ENCODE data around the gene VPS52. TPM values are rescaled to one million over a fixed set of nuclear protein-coding genes. Genes with fewer than 3 reads are reported as not detected.
A peak's percentile ranks its signal among the peaks of the same experiment; 100 is the strongest.
"Not testable (repeated sequence)": the region's sequence is repeated elsewhere in the genome, so short reads cannot be mapped to it uniquely, and the experiment has no call there.

Gene VPS52
- polyA plus RNA-seq, 1 donor = 47.3 TPM

DNA sequence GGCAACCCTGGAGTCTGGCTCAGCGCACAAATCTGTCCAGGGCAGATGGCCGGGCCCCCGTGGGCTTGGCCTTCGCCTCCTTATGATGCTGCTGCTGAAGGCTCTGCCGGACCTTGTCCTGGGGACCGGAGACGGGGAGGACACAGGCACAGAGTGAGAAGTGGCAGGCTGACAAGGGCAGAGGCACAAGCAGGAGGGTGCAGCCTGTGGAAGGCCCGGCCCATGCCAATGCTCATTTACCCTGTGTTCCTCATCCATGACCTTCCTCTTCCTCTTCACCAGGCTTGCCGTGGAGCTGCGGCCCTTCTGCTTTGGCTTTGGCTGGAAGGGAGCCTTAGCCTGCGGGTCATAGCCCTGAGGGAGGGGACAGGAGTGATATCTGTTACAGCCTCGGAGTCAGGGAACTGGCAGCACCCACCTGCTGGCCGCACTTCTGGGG lies 7.6 kb upstream of the VPS52 start:
- no peak for DNase-seq

DNA sequence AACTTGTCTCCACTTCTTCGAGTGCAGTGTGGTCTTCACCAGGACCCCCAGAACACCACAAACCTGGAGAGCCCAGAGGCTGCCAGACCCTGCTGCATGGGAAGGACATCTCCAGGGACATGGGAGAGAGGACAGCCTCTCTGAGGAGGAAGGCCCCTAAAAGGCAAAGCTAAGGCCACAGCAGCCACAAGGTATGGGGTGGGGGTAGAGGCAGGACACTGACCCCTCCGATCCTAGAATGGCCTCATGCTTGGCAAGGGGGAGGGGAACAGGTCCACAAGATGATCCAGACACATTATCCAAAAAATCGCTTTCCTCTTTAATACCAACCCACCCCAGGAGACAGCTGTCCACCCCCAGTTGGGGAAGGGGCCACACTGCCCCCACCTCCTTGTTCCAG lies 7.1 kb upstream of the VPS52 start:
- DNase-seq = no peak

DNA sequence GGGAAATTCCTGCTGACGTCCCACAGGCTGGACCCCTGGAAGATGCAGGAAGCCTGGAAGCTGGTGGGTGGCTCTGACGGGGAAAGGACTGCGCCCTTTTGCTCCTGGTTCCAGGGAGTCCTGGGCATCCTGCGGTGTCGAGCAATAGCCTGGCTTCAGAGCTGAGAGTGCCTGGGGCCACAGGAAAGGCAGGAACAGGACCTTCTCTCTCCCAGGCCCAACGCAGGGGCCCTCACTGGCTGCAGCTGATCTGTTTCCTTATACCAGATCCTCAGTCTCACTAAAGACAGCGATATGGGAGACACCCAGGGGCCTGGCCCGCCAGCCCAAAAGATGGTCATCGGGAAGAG lies 6.7 kb upstream of the VPS52 start:
- DNase-seq = no peak

DNA sequence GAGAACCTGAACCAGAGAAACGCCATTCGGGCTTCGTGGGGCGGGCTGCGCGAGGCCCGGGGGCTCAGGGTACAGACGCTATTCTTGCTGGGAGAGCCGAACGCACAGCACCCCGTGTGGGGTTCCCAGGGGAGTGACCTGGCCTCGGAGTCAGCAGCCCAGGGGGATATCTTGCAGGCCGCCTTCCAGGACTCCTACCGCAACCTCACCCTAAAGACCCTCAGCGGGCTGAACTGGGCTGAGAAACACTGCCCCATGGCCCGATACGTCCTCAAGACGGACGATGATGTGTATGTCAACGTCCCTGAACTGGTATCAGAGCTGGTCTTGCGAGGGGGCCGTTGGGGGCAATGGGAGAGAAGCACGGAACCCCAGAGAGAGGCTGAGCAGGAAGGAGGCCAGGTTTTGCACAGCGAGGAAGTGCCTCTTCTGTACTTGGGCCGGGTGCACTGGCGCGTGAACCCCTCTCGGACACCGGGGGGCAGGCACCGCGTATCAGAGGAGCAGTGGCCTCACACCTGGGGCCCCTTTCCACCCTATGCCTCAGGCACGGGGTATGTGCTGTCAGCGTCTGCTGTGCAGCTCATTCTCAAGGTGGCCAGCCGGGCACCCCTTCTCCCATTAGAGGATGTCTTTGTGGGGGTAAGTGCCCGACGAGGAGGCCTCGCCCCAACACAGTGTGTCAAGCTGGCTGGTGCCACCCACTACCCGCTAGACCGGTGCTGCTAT lies 6.2 kb upstream of the VPS52 start:
- DNase-seq = no peak

DNA sequence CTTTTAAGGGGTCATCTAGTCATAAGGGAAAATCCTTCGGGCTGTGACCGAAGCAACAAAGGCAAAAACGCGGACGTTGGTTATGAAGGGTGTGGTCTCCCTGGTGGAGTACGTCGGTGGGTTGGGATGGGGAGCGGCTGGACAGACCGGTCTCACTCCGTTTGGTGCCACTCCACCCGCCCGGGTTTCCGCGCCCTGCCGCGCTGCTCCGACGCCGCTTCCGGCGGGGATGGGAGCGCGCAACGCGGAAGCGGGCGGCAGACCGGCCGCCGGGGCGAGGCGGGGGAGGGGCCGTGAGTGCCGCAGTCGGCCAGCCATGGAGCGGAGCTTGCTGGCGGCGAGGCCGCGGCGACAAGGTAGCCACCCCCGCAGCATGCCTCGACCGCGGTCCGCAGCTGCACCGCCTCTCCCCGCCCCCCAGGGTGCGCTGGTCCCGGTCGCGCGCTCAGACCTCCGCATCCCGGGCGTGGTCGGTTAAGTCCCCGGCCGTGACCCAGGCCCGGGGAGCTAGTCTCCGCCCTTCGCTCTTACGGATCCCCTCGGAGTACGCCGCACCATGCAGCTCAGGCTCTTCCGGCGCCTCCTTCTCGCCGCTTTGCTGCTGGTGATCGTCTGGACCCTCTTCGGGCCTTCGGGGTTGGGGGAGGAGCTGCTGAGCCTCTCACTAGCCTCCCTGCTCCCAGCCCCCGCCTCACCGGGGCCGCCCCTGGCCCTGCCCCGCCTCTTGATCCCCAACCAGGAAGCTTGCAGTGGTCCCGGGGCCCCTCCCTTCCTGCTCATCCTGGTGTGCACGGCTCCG lies 5.4 kb upstream of the VPS52 start, which contains the start of gene B3GALT4:
Gene B3GALT4 (plus strand): TSS at position 260 of the 799 bp plus-strand sequence. CDS start 297 bp downstream, at position 557.
- DNase-seq = peak; percentile 70

DNA sequence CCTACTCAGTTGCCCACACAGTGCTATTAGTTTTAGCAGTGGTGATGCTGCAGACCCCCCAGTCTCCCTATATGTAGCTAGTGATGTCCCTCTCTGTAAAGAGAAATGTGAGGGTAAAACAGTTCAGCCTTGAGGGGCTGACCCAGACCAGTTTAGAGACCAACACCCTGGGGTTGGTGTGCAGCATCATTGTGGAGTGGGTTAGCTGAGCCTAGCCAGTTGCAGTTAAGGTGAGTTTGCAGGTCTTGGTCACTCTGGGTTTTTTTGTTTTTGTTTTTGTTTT lies 4.8 kb upstream of the VPS52 start:
- no peak for DNase-seq

DNA sequence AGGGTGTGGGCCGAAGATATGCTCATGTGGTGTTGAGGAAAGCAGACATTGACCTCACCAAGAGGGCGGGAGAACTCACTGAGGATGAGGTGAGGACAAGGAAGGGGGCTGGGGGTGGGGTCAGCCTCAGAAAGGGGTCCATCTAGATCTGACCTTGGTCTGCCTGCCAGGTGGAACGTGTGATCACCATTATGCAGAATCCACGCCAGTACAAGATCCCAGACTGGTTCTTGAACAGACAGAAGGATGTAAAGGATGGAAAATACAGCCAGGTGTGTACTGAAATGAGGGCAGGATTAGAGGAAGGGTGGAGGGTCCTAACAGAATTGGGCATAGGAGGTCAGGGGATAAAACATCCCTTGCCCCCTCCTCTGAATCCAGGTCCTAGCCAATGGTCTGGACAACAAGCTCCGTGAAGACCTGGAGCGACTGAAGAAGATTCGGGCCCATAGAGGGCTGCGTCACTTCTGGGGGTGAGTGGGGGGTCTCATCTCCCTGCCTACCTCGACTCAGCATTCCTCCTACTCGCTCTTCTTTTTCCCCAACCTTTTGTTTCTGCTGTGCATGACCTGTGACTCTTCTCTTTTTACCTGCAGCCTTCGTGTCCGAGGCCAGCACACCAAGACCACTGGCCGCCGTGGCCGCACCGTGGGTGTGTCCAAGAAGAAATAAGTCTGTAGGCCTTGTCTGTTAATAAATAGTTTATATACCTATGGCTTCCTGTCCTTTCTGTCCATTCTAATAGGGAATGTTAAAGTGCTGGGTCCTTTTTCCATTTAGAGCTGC lies 4.3 kb upstream of the VPS52 start:
- not testable (repeated sequence) for DNase-seq

DNA sequence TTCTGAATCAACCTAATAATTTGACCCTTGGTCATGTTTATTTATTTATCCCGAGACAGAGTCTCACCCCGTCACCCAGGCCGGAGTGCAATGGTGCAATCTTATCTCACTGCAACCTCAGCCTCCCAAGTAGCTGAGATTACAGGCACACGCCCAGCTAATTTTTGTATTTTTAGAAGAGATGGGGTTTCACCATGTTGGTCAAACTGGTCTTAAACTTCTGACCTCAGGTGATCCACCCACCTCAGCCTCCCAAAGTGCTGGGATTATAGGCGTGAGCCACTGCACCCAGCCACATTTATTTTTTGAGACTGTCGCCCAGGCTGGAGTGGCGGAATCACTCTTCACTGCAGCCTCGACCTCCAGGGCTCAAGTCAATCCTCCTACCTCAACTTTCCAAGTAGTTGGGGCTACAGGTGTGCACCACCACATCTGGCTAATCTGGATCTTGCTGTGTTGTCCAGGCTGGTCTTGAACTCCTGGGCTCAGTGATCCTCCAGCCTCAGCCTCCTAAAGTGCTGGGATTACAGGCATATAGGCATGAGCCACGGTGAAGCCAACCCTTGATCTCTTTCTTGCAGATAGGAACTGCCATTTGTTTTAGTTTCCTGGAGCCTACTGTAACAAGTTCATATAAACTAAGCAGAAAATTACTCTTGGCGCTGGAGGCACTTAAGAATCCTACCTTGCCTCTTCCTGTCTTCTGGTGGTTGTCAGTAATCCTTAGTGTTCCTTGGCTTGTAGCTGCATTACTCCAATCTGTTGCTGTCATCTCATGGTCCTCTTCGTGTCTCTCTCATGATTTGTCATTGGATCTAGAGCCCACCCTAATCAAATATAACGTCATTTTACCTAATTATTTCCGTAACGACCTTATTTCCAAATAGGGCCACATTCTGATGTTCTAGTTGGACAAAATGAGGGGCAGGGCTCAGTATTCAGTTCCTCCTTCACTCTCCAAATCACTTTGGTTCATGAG lies 2.5 kb upstream of the VPS52 start:
- no peak for DNase-seq

DNA sequence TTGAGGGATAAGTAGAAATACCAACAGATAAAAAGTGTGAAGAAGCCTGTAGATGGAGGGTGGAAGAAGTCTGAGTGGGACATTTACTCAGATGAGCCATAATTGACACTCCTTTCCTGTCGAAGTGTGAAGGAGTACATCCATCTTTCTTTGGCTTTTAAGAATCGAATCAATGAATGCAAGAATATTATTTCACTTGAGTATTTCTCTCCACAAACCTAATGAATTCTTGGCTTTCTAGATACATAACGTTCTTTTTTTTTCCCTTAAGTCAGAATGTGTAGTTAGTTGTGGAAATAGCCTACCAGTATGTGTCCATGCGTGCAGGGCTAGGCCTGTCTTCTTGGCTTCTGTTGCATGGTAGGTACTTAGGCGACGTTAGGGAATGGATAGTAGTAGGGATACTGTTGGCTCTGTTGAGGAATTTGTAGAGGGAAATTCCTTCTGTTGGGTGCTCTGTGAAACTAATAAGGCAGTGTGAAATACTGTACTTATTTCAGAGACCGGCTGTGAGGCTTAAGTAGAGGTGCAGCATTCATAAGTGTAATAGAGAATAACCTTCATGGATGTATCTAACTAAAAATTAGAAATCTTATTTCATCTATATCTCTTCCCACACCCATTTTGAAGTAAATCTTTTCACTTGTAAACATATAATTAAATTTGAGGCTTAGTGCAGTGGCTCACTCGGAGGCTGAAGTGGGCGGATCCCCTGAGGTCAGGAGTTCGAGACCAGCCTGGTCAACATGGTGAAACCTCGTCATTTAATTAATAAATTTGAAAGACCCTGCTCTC lies 1.6 kb upstream of the VPS52 start:
- no peak for DNase-seq

DNA sequence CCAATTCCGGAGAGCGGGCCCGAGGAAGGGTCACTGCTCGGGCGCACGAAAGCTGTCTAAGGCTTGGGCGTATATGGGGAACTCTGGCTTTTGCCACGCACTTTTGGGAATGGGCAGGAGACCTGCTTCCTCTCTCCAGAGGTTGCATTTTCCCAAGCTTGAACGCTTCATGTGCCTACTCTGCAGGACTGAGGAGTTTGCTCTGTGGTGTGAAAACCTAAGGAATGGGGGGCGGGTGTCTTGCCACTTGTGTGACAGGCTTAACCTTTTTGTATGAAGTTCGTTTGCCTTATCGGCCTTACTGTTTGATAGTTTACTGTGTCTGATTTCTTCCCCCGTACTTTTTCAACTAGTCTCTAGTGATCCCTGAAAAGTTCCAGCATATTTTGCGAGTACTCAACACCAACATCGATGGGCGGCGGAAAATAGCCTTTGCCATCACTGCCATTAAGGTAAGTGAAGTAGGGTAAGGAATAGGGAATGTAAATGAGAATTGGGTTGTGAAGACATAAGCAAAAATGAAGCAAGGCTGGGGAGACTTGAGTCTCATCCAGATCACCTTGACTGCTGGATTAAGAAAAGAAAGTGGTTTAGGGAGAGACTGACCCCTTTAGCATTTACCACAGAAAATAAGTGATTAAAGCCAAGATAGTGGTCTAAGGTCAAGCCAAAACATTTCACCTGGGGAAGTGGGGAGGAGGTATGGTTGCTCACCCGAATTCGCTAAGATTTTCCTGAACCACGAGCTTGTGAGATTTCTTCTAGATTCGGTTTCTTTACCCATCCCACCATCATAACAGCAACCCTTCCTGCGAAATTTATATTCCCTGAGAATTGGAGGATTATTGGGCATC lies 826 bp upstream of the VPS52 start:
- DNase-seq = no peak

DNA sequence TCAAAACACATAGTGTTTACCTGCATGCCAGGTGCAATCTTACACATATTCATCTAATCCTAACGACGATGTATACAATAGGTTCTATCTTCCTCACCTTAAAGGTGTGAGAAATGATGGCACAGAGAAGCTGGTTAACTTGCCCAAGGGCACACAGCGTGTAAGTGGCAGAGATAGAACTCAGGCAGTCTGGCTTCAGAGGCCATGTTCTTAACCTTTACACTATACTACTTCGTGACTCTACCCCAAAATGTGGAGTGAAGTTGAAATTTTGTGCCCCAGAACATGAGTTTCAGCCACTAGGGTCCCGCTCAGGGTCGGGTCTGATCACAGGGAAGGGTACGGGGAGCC lies 584 bp downstream of the VPS52 start:
- DNase-seq = no peak

DNA sequence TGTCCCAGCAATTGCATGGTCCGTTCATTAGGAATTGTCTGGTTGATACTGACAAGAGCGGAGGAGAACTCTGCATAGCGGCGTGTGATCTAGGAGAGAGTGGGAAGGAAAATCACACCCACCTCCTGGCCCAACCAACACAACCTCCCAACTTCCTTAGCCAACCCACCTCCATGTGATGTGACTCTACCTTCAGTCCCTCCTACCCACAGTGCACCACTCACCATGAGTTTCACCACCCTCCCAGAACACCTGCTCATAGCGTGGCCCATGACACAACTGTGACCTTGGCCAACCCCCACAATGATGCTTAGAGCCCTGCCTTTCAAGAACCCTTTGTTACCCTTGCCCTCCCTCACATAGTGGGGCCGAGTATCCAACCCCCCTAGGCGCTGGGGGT lies 7.7 kb downstream of the VPS52 start:
- no peak for DNase-seq

DNA sequence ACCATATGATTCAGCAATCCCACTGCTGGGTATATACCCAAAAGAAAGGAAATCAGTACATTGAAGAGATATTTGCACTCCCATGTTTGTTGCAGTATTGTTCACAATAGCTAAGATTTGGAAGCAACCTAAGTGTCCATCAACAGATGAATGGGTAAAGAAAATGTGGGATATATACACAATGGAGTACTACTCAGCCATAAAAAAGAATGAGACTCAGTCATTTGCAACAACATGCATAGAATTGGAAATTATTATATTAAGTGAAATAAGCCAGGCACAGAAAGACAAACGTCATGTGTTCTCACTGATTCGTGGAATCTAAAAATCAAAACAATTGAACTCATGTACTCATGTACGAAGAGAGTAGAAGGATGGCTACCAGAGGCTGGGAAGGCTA lies 9.2 kb downstream of the VPS52 start:
- not testable (repeated sequence) for DNase-seq

DNA sequence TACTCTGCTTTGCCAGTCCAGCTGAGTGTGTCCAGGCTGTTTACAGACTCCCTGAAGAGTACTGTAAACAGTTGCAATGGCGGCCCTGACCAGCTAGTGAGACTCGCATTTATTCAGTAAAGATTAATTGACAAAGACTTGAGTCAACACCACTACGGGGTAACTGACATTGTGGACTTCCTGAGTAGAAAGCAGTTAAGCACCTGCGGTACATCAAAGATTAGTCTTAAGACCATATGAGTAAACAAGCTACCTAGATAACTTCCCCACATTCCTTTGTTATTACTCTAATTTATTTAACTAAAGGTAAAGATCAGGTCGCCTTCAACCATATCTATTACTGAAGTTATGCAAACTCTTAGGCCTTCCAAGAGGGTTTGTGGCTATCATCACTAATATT lies 12.6 kb downstream of the VPS52 start:
- no peak for DNase-seq

DNA sequence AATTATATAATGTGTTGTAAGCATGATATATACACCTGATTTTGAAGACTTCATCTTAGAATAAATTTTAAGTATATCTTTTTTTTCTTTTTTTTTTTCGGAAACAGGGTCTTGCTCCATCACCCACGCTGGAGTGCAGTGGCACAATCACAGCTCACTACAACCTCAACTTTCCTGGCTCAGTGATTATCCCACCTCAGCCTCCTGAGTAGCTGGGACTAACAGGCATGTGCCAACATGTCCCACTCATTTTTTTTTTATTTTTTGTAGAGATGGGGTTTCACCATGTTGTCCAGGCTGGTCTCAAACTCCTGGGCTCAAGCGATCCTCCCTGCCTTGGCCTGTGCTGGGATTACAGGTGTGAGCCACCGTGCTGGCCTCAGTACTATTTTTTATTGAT lies 17.1 kb downstream of the VPS52 start:
- no peak for DNase-seq

DNA sequence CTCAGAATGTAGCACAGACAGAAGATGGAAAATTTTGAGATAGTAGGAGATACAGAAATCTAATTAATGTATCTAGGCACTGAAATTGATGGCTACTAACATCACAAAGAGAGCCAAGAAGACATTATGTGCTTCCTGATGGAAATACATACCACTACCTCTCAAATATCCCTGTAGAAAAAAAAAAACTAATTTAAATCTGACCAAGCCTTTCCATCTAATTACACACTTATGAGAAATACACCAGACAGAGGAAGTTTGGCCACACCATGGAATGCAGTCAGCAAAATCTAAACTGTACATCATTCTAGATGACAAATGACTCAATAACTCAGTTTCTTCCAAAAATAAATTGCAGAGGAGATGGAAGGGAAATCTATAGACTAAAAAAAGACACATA lies 18.9 kb downstream of the VPS52 start:
- no peak for DNase-seq

DNA sequence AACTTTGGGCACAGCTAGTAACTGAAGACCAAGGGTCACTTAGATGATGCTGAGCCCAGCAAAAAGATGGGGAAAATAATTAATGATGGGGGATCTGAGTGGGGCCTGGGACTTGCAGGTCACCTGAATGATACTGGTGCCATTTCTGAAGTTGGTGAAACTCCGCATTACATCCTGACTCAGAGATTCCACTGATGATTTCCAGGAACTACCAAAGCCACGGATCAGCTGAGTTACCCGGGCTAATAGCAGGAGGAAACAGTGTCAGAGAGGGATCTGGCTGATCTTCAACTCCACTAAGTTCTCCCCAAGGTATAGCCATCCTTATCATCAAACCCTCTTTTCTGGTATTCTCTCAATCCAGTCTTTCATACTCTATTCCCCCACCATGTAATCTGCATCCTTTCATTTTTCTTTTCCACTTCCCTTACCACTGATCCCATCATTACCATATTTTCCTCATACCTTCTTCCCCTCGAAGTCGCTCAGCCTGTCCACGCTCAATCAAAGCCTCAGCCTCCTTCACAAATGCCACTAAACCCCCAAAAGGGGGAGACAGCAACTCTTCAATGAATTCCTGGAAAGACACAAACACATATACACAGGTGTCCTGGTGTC lies 20.2 kb downstream of the VPS52 start:
- DNase-seq = no peak

DNA sequence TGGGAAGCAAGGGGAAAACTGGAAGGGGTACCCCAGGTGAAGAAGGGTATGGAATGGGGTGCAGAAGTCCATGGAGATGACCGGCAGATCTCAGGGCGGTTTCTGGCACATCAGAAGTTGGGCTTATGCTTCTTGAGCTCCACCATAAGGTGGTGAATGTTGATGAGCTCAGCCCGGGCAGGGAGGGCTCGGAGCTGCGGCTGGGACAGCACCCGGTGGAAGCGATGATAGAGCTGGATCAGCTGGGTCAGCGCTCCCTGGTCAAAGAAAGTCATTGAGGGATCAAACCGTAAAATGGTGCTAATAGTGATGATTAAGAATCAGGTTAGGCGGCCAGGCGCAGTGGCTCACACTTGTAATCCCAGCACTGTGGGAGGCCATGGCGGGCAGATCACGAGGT lies 20.9 kb downstream of the VPS52 start:
- no peak for DNase-seq

DNA sequence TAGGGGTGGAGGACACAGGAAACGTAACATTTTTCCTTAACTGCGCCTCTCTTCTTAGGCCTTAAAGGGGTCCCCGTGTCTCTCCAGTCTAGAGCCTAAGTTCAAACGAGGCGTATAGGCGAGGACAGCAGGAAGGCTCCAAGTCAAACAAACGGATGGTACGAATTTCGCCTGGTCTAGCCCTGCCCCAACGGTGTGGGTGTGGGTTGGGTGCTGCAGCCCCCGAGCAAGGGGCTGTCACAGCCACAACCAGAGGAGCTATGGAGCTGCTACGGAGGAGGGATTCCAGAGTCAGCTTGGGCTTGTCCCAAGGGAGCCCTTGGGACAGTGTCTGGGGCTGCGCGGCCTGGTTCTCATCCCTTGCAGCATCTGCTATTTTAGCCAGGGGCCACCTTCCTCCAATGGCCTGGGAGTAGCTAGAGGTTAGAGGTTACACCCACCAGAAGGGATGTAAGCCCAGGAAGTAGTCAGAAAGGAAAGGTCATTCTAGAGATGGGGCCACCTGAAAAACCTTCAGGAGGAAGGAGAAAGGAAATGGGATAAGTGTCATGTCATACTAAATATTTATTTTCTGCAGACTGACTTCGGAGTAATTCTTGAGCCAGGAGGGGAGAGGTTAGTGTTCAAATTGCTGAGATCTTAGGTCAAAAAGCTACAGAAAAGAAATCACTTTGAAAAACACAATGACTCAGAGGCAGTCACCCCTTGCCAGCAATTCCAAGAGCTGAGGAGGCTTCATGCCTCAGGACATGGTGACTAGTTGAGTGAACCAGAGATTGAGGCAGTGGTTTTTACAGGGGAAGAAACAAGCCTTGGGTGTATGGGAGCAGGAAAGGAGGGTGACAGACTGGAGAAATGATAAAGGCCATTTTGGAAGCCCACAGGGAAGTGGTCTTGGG lies 21.7 kb downstream of the VPS52 start:
- DNase-seq = peak; percentile 13

All from hindlimb muscle (tissue), 1 donor.